H1 (cell line): ENCODE measurements around the gene CD34. TPM values are rescaled to one million over a fixed set of nuclear protein-coding genes. Genes with fewer than 3 reads are reported as not detected.

Experiments used
- CTCF ChIA-PET: fragments of 300-600 bp; sonication (Branson Sonifier 250); formaldehyde crosslinking; loops from one replicate; lab custom pipeline; 2021; ENCODE audit not compliant: partially characterized antibody; lab: Charles Lee
- POLR2A ChIA-PET: fragments of 300-600 bp; sonication (Branson Sonifier 250); formaldehyde crosslinking; loops from one replicate; lab custom pipeline; 2021; ENCODE audit warnings: inconsistent platforms; ENCODE audit not compliant: partially characterized antibody; lab: Charles Lee
- DNase-seq, 2 experiments: peaks; one replicate each; pipeline versions ENCODE4 v3.0.0 to v3.0.0-alpha.2; 2010 to 2022; ENCODE audit warnings: low spot score in 2 of 2, low read depth in 1 of 2, mixed read lengths in 1 of 2
- FAIRE-seq: peaks from 2 replicates; lab custom pipeline; 2011; peaks lifted over from hg19 to GRCh38; lab: Jason Lieb, UNC
- H2AFZ ChIP-seq: 2 replicates; pipeline ENCODE4 v1.8.1; 2012; ENCODE audit warnings: low read length, inconsistent platforms
- H2AK5ac ChIP-seq: 2 replicates; pipeline ENCODE4 v1.6.1; 2013; ENCODE audit warnings: low read depth, low read length
- H2BK120ac ChIP-seq: replicated peaks from 2 replicates; pipeline ENCODE3; 2013; ENCODE audit warnings: low read depth, low read length, inconsistent platforms
- H2BK12ac ChIP-seq: 2 replicates; pipeline ENCODE4 v1.6.1; 2013; ENCODE audit warnings: low read depth, low read length
- H2BK15ac ChIP-seq: 2 replicates; pipeline ENCODE4 v1.6.1; 2013; ENCODE audit warnings: low read length
- H2BK20ac ChIP-seq: 2 replicates; pipeline ENCODE4 v1.6.1; 2013; ENCODE audit warnings: low read length
- H2BK5ac ChIP-seq: 2 replicates; pipeline ENCODE4 v1.6.1; 2013; ENCODE audit warnings: low read depth, low read length
- H3K14ac ChIP-seq: 2 replicates; pipeline ENCODE4 v1.6.1; 2013; ENCODE audit warnings: inconsistent platforms; ENCODE audit not compliant: insufficient read length
- H3K18ac ChIP-seq: 2 replicates; pipeline ENCODE4 v1.6.1; 2013; ENCODE audit warnings: low read length; ENCODE audit errors: extremely low read depth
- H3K23ac ChIP-seq: 2 replicates; pipeline ENCODE4 v1.6.1; 2013; ENCODE audit warnings: inconsistent platforms; ENCODE audit not compliant: insufficient read length
- H3K23me2 ChIP-seq: 2 replicates; pipeline ENCODE4 v1.6.1; 2013; ENCODE audit warnings: low read depth, low read length
- H3K27ac ChIP-seq: 2 replicates; pipeline ENCODE4 v1.6.1; 2011; ENCODE audit warnings: low read depth, low read length, inconsistent platforms
- H3K27me3 ChIP-seq, 4 experiments: replicated peaks in 1 of 4; 1 replicate in 1 of 4; 2 replicates in 3 of 4; pipeline versions ENCODE4 v1.6.1 to v1.8.1; 2011 to 2013; ENCODE audit warnings: low read length in 3 of 4, mild to moderate bottlenecking in 3 of 4, inconsistent platforms in 2 of 4, mixed read lengths in 2 of 4, moderate library complexity in 1 of 4; ENCODE audit not compliant: control insufficient read depth in 3 of 4, insufficient read depth in 3 of 4; ENCODE audit errors: extremely low read depth in 1 of 4
- H3K36me3 ChIP-seq, 4 experiments: 2 replicates each; pipeline versions ENCODE4 v1.6.1 to v1.8.1; 2011 to 2013; ENCODE audit warnings: mild to moderate bottlenecking in 4 of 4, low read length in 3 of 4, moderate library complexity in 2 of 4, control low read depth in 1 of 4, inconsistent platforms in 1 of 4; ENCODE audit not compliant: insufficient read depth in 4 of 4, control insufficient read depth in 2 of 4
- H3K4ac ChIP-seq: replicated peaks from 2 replicates; pipeline ENCODE3; 2013; ENCODE audit warnings: low read length, low read depth, mixed read lengths, inconsistent platforms; ENCODE audit not compliant: insufficient read length
- H3K4me1 ChIP-seq, 4 experiments: replicated peaks in 1 of 4; 1 replicate in 1 of 4; 2 replicates in 3 of 4; pipeline versions ENCODE4 v1.6.1 to v1.8.1; 2011 to 2013; ENCODE audit warnings: low read length in 3 of 4, inconsistent platforms in 2 of 4, mixed read lengths in 1 of 4; ENCODE audit not compliant: insufficient read depth in 4 of 4, control insufficient read depth in 3 of 4
- H3K4me2 ChIP-seq, 2 experiments: 2 replicates each; pipeline versions ENCODE4 v1.6.1 to v1.8.1; 2011 to 2013; ENCODE audit warnings: low read depth in 2 of 2, low read length in 2 of 2, control low read depth in 1 of 2, inconsistent platforms in 1 of 2, mild to moderate bottlenecking in 1 of 2; ENCODE audit not compliant: insufficient read depth in 1 of 2
- H3K4me3 ChIP-seq, 4 experiments: fragments of 200-600, 300-600 bp in 1 of 4; sonication (generic), shearing (Covaris generic), sonication (Bioruptor Twin) in 1 of 4; 2 replicates each; pipeline versions ENCODE4 v1.5.1 to v1.8.1; 2011 to 2016; ENCODE audit warnings: low read length in 4 of 4, low read depth in 3 of 4, control low read depth in 2 of 4, inconsistent platforms in 2 of 4, mild to moderate bottlenecking in 2 of 4, mixed read lengths in 1 of 4, moderate library complexity in 1 of 4; ENCODE audit not compliant: insufficient read depth in 2 of 4; ENCODE audit errors: extremely low read depth in 1 of 4
- H3K56ac ChIP-seq: replicated peaks from 2 replicates; pipeline ENCODE3; 2013; ENCODE audit warnings: low read depth, mild to moderate bottlenecking, mixed read lengths, low read length, inconsistent platforms; ENCODE audit not compliant: insufficient read length
- H3K79me1 ChIP-seq: 2 replicates; pipeline ENCODE4 v1.6.1; 2013; ENCODE audit warnings: low read depth, low read length, control low read depth
- H3K79me2 ChIP-seq, 2 experiments: 2 replicates each; pipeline versions ENCODE4 v1.6.1 to v1.8.1; 2012 to 2013; ENCODE audit warnings: low read length in 2 of 2, mild to moderate bottlenecking in 2 of 2, inconsistent platforms in 1 of 2; ENCODE audit not compliant: insufficient read depth in 2 of 2, control insufficient read depth in 1 of 2
- H3K9ac ChIP-seq, 4 experiments: replicated peaks in 1 of 4; 1 replicate in 1 of 4; 2 replicates in 3 of 4; pipeline versions ENCODE4 v1.6.1 to v1.8.1; 2011 to 2013; ENCODE audit warnings: low read depth in 3 of 4, low read length in 3 of 4, control low read depth in 2 of 4, mild to moderate bottlenecking in 2 of 4, moderate library complexity in 2 of 4, inconsistent platforms in 1 of 4; ENCODE audit errors: extremely low read depth in 1 of 4
- H3K9me3 ChIP-seq, 2 experiments: 2 replicates each; pipeline versions ENCODE4 v1.6.1 to v1.8.1; 2012 to 2013; ENCODE audit warnings: mild to moderate bottlenecking in 2 of 2, moderate library complexity in 2 of 2, control low read depth in 1 of 2, inconsistent platforms in 1 of 2, low read depth in 1 of 2, low read length in 1 of 2, mixed read lengths in 1 of 2; ENCODE audit not compliant: insufficient read depth in 2 of 2
- H4K20me1 ChIP-seq, 2 experiments: replicated peaks in 1 of 2; 2 replicates each; pipeline versions ENCODE3 to v1.8.1; 2011 to 2013; ENCODE audit warnings: inconsistent platforms in 2 of 2, low read length in 2 of 2, mild to moderate bottlenecking in 1 of 2; ENCODE audit not compliant: insufficient read depth in 2 of 2, control insufficient read depth in 1 of 2
- H4K5ac ChIP-seq: 2 replicates; pipeline ENCODE4 v1.6.1; 2013; ENCODE audit warnings: low read length, low read depth, mixed read lengths, inconsistent platforms; ENCODE audit not compliant: insufficient read length
- H4K8ac ChIP-seq: 2 replicates; pipeline ENCODE4 v1.8.0; 2013; ENCODE audit warnings: mild to moderate bottlenecking, moderate library complexity, low read length, inconsistent platforms; ENCODE audit not compliant: insufficient read depth; ENCODE audit errors: extremely low read depth
- H4K91ac ChIP-seq: replicated peaks from 2 replicates; pipeline ENCODE3; 2013; ENCODE audit warnings: low read length, mixed read lengths, inconsistent platforms; ENCODE audit not compliant: insufficient read length
- CTCF ChIP-seq, 3 experiments: IDR thresholded peaks; 1 replicate in 2 of 3; 2 replicates in 1 of 3; pipeline versions ENCODE4 v1.5.1 to v1.6.1; 2011; ENCODE audit warnings: low read length in 3 of 3, mild to moderate bottlenecking in 3 of 3, inconsistent platforms in 2 of 3, low read depth in 1 of 3, moderate library complexity in 1 of 3; ENCODE audit not compliant: insufficient read depth in 1 of 3; ENCODE audit errors: control extremely low read depth in 1 of 3
- JUN ChIP-seq: IDR thresholded peaks from 2 replicates; pipeline ENCODE4 v1.6.1; 2011; ENCODE audit warnings: low read depth, mild to moderate bottlenecking, improper control_type of control experiment, low read length
- MAX ChIP-seq: IDR thresholded peaks from 2 replicates; pipeline ENCODE4 v1.6.1; 2012; ENCODE audit warnings: inconsistent platforms
- PHF8 ChIP-seq: fragments of 200-600 bp; sonication (generic); conservative IDR thresholded peaks from 2 replicates; pipeline ENCODE4 v1.7.1; 2012; ENCODE audit warnings: low read depth, mild to moderate bottlenecking, inconsistent platforms, low read length, moderate library complexity
- RAD21 ChIP-seq, 2 experiments: IDR thresholded peaks in 1 of 2; conservative IDR thresholded peaks in 1 of 2; 2 replicates each; pipeline ENCODE4 v1.6.1; 2011; ENCODE audit warnings: low read depth in 2 of 2, low read length in 2 of 2, improper control_type of control experiment in 1 of 2, inconsistent platforms in 1 of 2, mild to moderate bottlenecking in 1 of 2, moderate library complexity in 1 of 2
- YY1 ChIP-seq: IDR thresholded peaks from 2 replicates; pipeline ENCODE4 v1.6.1; 2011; ENCODE audit warnings: low read depth, mild to moderate bottlenecking, low read length
- WGBS, 2 experiments: shearing (Covaris generic) in 1 of 2; methylation state at CpG; one replicate each; pipeline versions ENCODE4 v1.1.6 to v1.1.7; 2013 to 2015; ENCODE audit warnings: low lambda C conversion rate in 2 of 2, mixed read lengths in 2 of 2, inconsistent platforms in 1 of 2, low coverage in 1 of 2, missing lambda C conversion rate in 1 of 2; ENCODE audit not compliant: insufficient replicate concordance in 2 of 2, insufficient coverage in 1 of 2, insufficient read length in 1 of 2; ENCODE audit errors: extremely low coverage in 1 of 2, missing lambda C conversion rate in 1 of 2; 5-methylcytosine and 5-hydroxymethylcytosine counted together
- polyA plus RNA-seq, 7 experiments: library from polyadenylated mRNA; depleted of rRNA in 3 of 7; stranded (reverse) in 5 of 7; unstranded in 2 of 7; fragments of >200 nt in 5 of 7; fragments of 200-250 nt in 2 of 7; gene quantifications; 1 replicate in 5 of 7; 2 replicates in 1 of 7; 4 replicates in 1 of 7; pipeline versions ENCODE4 v1.2.1 to v1.2.3, GENCODE V29; 2011 to 2013; ENCODE audit warnings: missing spikeins in 2 of 7, mixed read lengths in 2 of 7
- total RNA-seq: library from RNA; stranded (reverse); fragmentation: NEBNext Ultra II Directional; extraction: Animal tissue kit (Norgen Biotek cat#: 25700); gene quantifications from 2 replicates; pipeline ENCODE4 v1.2.1, GENCODE V29; 2021

Gene CD34
- total and polyA plus RNA-seq, 2 of the 8 experiments (the other 6 are each of a cell fraction or from before 2014, with no cell fraction given) = 0.39 to 0.54 TPM

- POLR2A ChIA-PET = interaction anchor here (2.3 kb wide), 1 partner anchor 78 kb away, joined by 10 read pairs; no protein-coding TSS in a partner anchor
- DNase-seq = peak in 1 of 2 experiments; percentile 70
- no peak overlapping the region for H3K56ac ChIP-seq
- H3K27ac ChIP-seq = no peak overlapping the region
- FAIRE-seq = no peak
- no peak overlapping the region for H4K5ac ChIP-seq
- 47% methylated on average over 9 of the region's 9 CpGs; no CpG with 5 or more reads in 1 of the 2 experiments for WGBS, 2 experiments
- H3K4me2 ChIP-seq = no peak overlapping the region
- H3K36me3 ChIP-seq = no peaks in the 10 kb centered on the region
- H2BK5ac ChIP-seq = no peak overlapping the region
- TF ChIP-seq YY1 = peak; percentile 84
- TF ChIP-seq CTCF (IDR thresholded peaks at IDR 0.05; ENCODE audit: control extremely low read depth in 1 of 3, insufficient read depth in 1 of 3, low read depth in 1 of 3, low read length in 3 of 3) = peak; percentile 92 to 97 (median 94)
- no peak for TF ChIP-seq JUN
- TF ChIP-seq PHF8 = no peak
- 0 out of 2 replicates have a peak, but pooled peaks have one; percentile 16 for TF ChIP-seq MAX
- peak; percentile 93 to 95 for TF ChIP-seq RAD21 (IDR thresholded peaks at IDR 0.05 in 1 of 2, conservative IDR thresholded peaks at IDR 0.05 in 1 of 2; ENCODE audit: low read depth in 2 of 2, low read length in 2 of 2)
- TF ChIP-seq, all 59 proteins: peak for 4
- no peak overlapping the region for H3K14ac ChIP-seq
- no peak overlapping the region for H3K4me3 ChIP-seq
- no peaks in the 10 kb centered on the region for H3K79me2 ChIP-seq
- H2BK20ac ChIP-seq = no peak overlapping the region
- no peak overlapping the region for H4K91ac ChIP-seq
- H2AK5ac ChIP-seq = no peak overlapping the region
- H4K8ac ChIP-seq = no peak overlapping the region
- no peak overlapping the region for H3K9ac ChIP-seq
- no peaks in the 10 kb centered on the region for H4K20me1 ChIP-seq
- no peak overlapping the region for H2BK15ac ChIP-seq
- H3K27me3 ChIP-seq = no peaks in the 10 kb centered on the region; a peak in 1 of 7 replicates
- H3K23me2 ChIP-seq = no peaks in the 10 kb centered on the region
- CTCF ChIA-PET = interaction anchor here (0.6 to 10.0 kb wide), 52 partner anchors 8 to 1855 kb away, joined by 3 to 223 read pairs (median 7); no protein-coding TSS in a partner anchor
- H3K4me1 ChIP-seq = no peaks in the 10 kb centered on the region; a peak in 1 of 7 replicates
- H3K79me1 ChIP-seq = no peaks in the 10 kb centered on the region
- no peak overlapping the region for H2BK120ac ChIP-seq
- peak overlapping the region; percentile 78 for H2AFZ ChIP-seq
- no peaks in the 10 kb centered on the region for H3K9me3 ChIP-seq
- H3K18ac ChIP-seq = no peak overlapping the region
- no peak overlapping the region for H3K23ac ChIP-seq
- no peak overlapping the region for H2BK12ac ChIP-seq
- H3K4ac ChIP-seq = no peak overlapping the region
Observed at GRCh38 chr1:207885129-207886032, 25.5 kb downstream of the CD34 start.
